ENCODE measurements around the gene HDGF.

HDGF gene

GRCh38 chr1:156698995-156699394 is 52.5 kb downstream of the HDGF start:
- DNase-seq (ENCODE audit: low spot score): no peak

GRCh38 chr1:156697481-156697880 is 54.0 kb downstream of the HDGF start:
- DNase-seq (ENCODE audit: low spot score): no peak

GRCh38 chr1:156696755-156697154 is 54.7 kb downstream of the HDGF start:
- DNase-seq (ENCODE audit: low spot score): no peak

GRCh38 chr1:156694690-156694962 is 56.8 kb downstream of the HDGF start:
- DNase-seq (ENCODE audit: low spot score): no peak

GRCh38 chr1:156693848-156694689 is 57.4 kb downstream of the HDGF start:
- no peak for DNase-seq (ENCODE audit: low spot score)

DNA sequence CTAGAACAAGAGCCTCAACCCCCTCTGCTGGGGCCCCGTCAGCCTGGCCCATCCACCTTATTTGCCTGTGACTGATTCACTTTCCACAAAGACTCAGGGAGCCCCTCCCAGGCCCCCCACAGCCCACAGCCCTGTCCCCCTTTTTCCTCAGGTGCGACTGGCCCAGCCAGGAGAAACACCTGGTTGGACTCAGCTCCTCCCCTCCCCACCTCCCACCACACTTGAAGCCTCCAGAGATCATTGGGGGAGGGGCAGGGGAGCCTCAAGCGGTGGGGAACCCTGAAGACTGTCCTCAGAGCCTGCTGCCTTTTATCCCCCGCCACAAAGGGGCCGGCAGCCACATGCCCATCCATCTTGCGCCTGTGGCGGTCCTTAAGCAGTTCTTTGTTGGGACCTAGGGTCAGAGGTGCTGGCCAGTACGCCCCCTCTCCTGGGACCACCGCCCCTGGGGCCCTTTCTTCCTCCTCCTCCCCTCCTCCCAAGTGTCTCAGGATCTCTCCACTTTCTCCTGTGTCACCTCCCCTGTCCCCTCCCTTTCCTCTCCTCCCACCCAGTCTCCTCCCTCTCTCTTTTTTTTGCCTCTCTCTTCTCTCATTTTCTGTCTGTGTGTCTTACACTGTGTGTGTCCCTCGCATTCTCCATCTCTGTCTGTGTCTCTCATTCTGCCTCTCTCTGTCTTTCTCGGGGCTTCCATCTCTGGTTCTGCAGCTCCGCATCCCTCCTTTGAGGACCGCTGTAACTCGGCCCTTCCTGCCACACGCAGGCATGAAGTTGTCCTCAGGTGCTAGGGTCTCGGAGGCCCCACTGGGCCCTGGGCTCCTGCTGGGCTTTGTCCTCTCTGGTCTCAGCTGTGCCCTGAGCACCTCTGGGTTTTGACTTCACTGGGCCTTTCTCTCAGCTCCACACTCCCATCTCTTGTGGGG is 58.3 kb downstream of the HDGF start:
- no peak for DNase-seq (ENCODE audit: low spot score)

DNA sequence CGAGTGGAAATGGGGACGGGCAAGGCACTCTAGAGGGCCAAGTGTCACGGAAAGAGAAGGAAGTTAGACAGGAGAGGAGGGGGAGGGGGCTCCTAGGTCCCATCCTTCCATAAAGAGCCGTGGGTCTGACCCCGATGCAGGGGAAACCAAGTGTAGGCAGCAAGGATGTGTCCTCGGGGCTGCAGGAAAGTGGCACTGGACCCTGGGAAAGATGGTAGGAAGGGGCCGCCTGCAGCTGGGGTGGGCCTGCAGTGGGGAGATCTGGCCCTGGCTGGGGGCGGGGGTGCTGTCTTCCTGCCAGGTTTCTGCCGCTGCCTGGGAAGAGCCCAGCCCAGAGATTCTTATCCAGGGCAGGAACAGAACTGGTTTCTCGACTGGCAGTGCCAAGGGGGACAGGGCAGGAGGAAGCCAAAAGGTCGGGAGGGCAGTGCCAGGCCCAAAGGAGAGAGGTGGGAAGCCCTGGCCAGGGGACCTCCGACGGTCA is 59.0 kb downstream of the HDGF start:
- no peak for DNase-seq (ENCODE audit: low spot score)

Data from GM03348 (cell line).